ENCODE data around the gene ALG6. TPM values are rescaled to one million over a fixed set of nuclear protein-coding genes. Genes with fewer than 3 reads are reported as not detected.

ALG6 gene
- total RNA-seq, 2 donors from 2014 or later, result 25.9 to 26.9 TPM

- no peaks in the 10 kb centered on the region for H3K27me3 ChIP-seq (ENCODE audit: control insufficient read depth, insufficient read depth, low read length, poor library complexity, severe bottlenecking)
- H3K9ac ChIP-seq (ENCODE audit: extremely low read depth, low read length, poor library complexity, severe bottlenecking), result no peak overlapping the region
- H3K27ac ChIP-seq (ENCODE audit: low read depth, low read length), result no peak overlapping the region
- no peak overlapping the region for H3K4me3 ChIP-seq (ENCODE audit: low read length)
- H3K27me3 Mint-ChIP-seq (ENCODE audit: insufficient read depth), result no peaks in the 10 kb centered on the region
- H3K4me1 Mint-ChIP-seq, result no peaks in the 10 kb centered on the region
- no peak overlapping the region for H3K27ac Mint-ChIP-seq
- no peak overlapping the region for H3K4me3 Mint-ChIP-seq
- no peaks in the 10 kb centered on the region for H3K4me1 ChIP-seq (ENCODE audit: control insufficient read depth, insufficient read depth, low read length)
- H3K36me3 Mint-ChIP-seq (ENCODE audit: low read depth), result peaks cover 25% of the 10 kb centered on the region
- DNase-seq, result no peak
- H3K36me3 ChIP-seq (ENCODE audit: control insufficient read depth, insufficient read depth, low read length), result peaks cover 10% of the 10 kb centered on the region
- peaks cover 16% of the 10 kb centered on the region for H3K9me3 Mint-ChIP-seq
- peaks cover 28% of the 10 kb centered on the region for H3K9me3 ChIP-seq (ENCODE audit: control insufficient read depth, low read length)
- no peak for TF ChIP-seq CTCF (conservative IDR thresholded peaks at IDR 0.05)
These were observed 61.4 kb downstream of the ALG6 start for GRCh38 chr1:63428815-63429214.

- no peak for TF ChIP-seq CTCF (conservative IDR thresholded peaks at IDR 0.05)
- no peak for DNase-seq
- peaks cover 25% of the 10 kb centered on the region for H3K36me3 Mint-ChIP-seq (ENCODE audit: low read depth)
- no peak overlapping the region for H3K4me3 Mint-ChIP-seq
- Histone ChIP-seq H3K27ac (ENCODE audit: low read depth, low read length) (no peak overlapping the region), H3K36me3 (ENCODE audit: control insufficient read depth, insufficient read depth, low read length) (peaks cover 10% of the 10 kb centered on the region), H3K9me3 (ENCODE audit: control insufficient read depth, low read length) (peaks cover 28% of the 10 kb centered on the region), H3K4me3 (ENCODE audit: low read length) (no peak overlapping the region), H3K9ac (ENCODE audit: extremely low read depth, low read length, poor library complexity, severe bottlenecking) (no peak overlapping the region), H3K27me3 (ENCODE audit: control insufficient read depth, insufficient read depth, low read length, poor library complexity, severe bottlenecking) (no peaks in the 10 kb centered on the region), H3K4me1 (ENCODE audit: control insufficient read depth, insufficient read depth, low read length) (no peaks in the 10 kb centered on the region)
- no peaks in the 10 kb centered on the region for H3K27me3 Mint-ChIP-seq (ENCODE audit: insufficient read depth)
- H3K27ac Mint-ChIP-seq, result no peak overlapping the region
- H3K9me3 Mint-ChIP-seq, result peaks cover 16% of the 10 kb centered on the region
- H3K4me1 Mint-ChIP-seq, result no peaks in the 10 kb centered on the region
These were observed 61.9 kb downstream of the ALG6 start for GRCh38 chr1:63429281-63429680.

GRCh38 chr1:63435161-63435560 lies 67.7 kb downstream of the ALG6 start:
- Histone ChIP-seq H3K36me3 (ENCODE audit: control insufficient read depth, insufficient read depth, low read length) (peaks cover 4% of the 10 kb centered on the region), H3K4me1 (ENCODE audit: control insufficient read depth, insufficient read depth, low read length) (no peaks in the 10 kb centered on the region), H3K9me3 (ENCODE audit: control insufficient read depth, low read length) (peaks cover 13% of the 10 kb centered on the region), H3K9ac (ENCODE audit: extremely low read depth, low read length, poor library complexity, severe bottlenecking) (no peak overlapping the region), H3K27me3 (ENCODE audit: control insufficient read depth, insufficient read depth, low read length, poor library complexity, severe bottlenecking) (no peaks in the 10 kb centered on the region), H3K27ac (ENCODE audit: low read depth, low read length) (no peak overlapping the region), H3K4me3 (ENCODE audit: low read length) (no peak overlapping the region)
- Mint-ChIP-seq H3K36me3 (ENCODE audit: low read depth) (peaks cover 12% of the 10 kb centered on the region), H3K9me3 (peaks cover 9% of the 10 kb centered on the region), H3K4me3 (no peak overlapping the region), H3K4me1 (no peaks in the 10 kb centered on the region), H3K27me3 (ENCODE audit: insufficient read depth) (no peaks in the 10 kb centered on the region), H3K27ac (no peak overlapping the region)
- WGBS, 2 experiments (ENCODE audit: insufficient coverage in 1 of 2, insufficient read length in 1 of 2), result 85 to 88% methylated on average over 3 to 4 of the region's 4 CpGs
- no peak for DNase-seq
- TF ChIP-seq CTCF (conservative IDR thresholded peaks at IDR 0.05), result no peak

All from endodermal cell (in vitro differentiated cells).